Measurements from ENCODE around the gene DCDC1.

The DCDC1 gene

GRCh38 chr11:30873924-30874610 lies 495.5 kb downstream of the DCDC1 start:
- intact Hi-C loops (cut with DNase I; ENCODE audit: low total_unique reads), result no loop called here
- no peaks in the 10 kb centered on the region for H3K27me3 ChIP-seq
- H3K4me1 ChIP-seq, result peaks cover 0 to 15% (median 0%) of the 10 kb centered on the region in 4 donors
- H3K4me3 ChIP-seq, result no peak overlapping the region
- no peak for TF ChIP-seq CTCF (IDR thresholded peaks at IDR 0.05)
- no peak overlapping the region for H3K27ac ChIP-seq
- H3K36me3 ChIP-seq, result no peaks in the 10 kb centered on the region
- H3K9me3 ChIP-seq, result no peaks in the 10 kb centered on the region
- DNase-seq, result no peak

GRCh38 chr11:30868626-30869081 lies 500.9 kb downstream of the DCDC1 start:
- no peak overlapping the region for H3K27ac ChIP-seq
- no peak overlapping the region for H3K4me3 ChIP-seq
- no peaks in the 10 kb centered on the region for H3K27me3 ChIP-seq
- no peak for TF ChIP-seq CTCF (IDR thresholded peaks at IDR 0.05)
- intact Hi-C loops (cut with DNase I; ENCODE audit: low total_unique reads), result no loop called here
- peaks cover 0 to 9% (median 4%) of the 10 kb centered on the region in 4 donors for H3K4me1 ChIP-seq
- no peaks in the 10 kb centered on the region for H3K36me3 ChIP-seq
- no peaks in the 10 kb centered on the region for H3K9me3 ChIP-seq
- DNase-seq, result no peak

GRCh38 chr11:30863209-30863608 lies 506.3 kb downstream of the DCDC1 start:
- no peak for TF ChIP-seq CTCF (IDR thresholded peaks at IDR 0.05)
- Histone ChIP-seq H3K27me3 (no peaks in the 10 kb centered on the region), H3K9me3 (no peaks in the 10 kb centered on the region), H3K4me1 (peaks cover 0 to 9% (median 3%) of the 10 kb centered on the region in 4 donors), H3K36me3 (no peaks in the 10 kb centered on the region), H3K27ac (no peak overlapping the region), H3K4me3 (no peak overlapping the region)
- no peak for DNase-seq
- intact Hi-C loops (cut with DNase I; ENCODE audit: low total_unique reads), result no loop called here

- DNase-seq, result no peak
- TF ChIP-seq CTCF (IDR thresholded peaks at IDR 0.05), result no peak
- no peaks in the 10 kb centered on the region for H3K27me3 ChIP-seq
- intact Hi-C loops (cut with DNase I; ENCODE audit: low total_unique reads), result no loop called here
- H3K27ac ChIP-seq, result no peak overlapping the region
- H3K9me3 ChIP-seq, result no peaks in the 10 kb centered on the region
- H3K36me3 ChIP-seq, result no peaks in the 10 kb centered on the region
- H3K4me3 ChIP-seq, result no peak overlapping the region
- peaks cover 0 to 8% (median 3%) of the 10 kb centered on the region in 4 donors for H3K4me1 ChIP-seq
Measured at GRCh38 chr11:30861531-30861930, 508.0 kb downstream of the DCDC1 start.

GRCh38 chr11:30861064-30861463 lies 508.5 kb downstream of the DCDC1 start:
- TF ChIP-seq CTCF (IDR thresholded peaks at IDR 0.05), result no peak
- peaks cover 0 to 8% (median 3%) of the 10 kb centered on the region in 4 donors for H3K4me1 ChIP-seq
- intact Hi-C loops (cut with DNase I; ENCODE audit: low total_unique reads), result no loop called here
- no peaks in the 10 kb centered on the region for H3K36me3 ChIP-seq
- no peak overlapping the region for H3K27ac ChIP-seq
- H3K4me3 ChIP-seq, result no peak overlapping the region
- DNase-seq, result no peak
- no peaks in the 10 kb centered on the region for H3K27me3 ChIP-seq
- H3K9me3 ChIP-seq, result no peaks in the 10 kb centered on the region

All from tibial artery (tissue), 4 donors.